HG03060 (cell line): ENCODE measurements around the gene DPH3.

Experiments used
- ATAC-seq: cut with Tn5 transposase; IDR thresholded peaks from one replicate; pipeline ENCODE4 v1.9.1; 2021; ENCODE audit warnings: low read depth, moderate number of reproducible peaks; ENCODE audit not compliant: unreplicated experiment

The DPH3 gene

DNA sequence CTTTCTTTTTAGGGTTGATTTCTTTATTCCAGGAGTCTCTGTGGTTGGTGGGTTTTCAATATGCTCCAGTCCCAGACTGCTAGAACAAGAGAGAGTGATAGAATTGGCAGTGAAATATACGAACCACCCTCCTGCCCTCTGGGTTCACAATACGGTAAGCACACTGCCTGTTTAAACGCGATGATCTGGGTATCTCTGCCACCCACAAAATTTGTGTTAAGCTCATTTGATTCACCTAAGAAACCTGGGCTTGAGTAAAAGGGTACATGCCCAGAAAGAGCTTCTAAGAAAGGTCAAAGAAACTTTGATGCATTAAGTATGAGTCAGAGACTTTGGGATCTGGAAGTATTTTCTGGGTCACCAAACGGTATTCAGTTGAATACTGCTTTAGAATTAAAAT lies 30.1 kb upstream of the DPH3 start:
- no peak for ATAC-seq

DNA sequence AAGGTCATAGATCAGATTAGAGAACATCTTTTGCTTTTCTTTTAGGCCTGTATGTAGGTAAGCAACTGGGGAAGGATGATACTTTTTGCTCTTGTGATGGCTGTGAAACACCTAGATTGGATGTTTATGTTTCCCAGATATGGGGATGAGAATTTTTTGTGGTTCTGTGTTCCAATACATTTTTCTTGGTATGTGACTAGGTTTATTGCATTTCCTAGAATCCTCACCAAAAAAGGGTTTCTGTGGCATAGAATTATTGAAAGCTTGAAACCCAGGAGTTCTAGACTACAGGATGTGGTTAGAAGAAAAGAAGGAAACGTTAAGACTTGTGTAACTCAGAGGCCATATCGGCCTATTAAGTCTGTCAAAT lies 26.1 kb upstream of the DPH3 start:
- no peak for ATAC-seq

DNA sequence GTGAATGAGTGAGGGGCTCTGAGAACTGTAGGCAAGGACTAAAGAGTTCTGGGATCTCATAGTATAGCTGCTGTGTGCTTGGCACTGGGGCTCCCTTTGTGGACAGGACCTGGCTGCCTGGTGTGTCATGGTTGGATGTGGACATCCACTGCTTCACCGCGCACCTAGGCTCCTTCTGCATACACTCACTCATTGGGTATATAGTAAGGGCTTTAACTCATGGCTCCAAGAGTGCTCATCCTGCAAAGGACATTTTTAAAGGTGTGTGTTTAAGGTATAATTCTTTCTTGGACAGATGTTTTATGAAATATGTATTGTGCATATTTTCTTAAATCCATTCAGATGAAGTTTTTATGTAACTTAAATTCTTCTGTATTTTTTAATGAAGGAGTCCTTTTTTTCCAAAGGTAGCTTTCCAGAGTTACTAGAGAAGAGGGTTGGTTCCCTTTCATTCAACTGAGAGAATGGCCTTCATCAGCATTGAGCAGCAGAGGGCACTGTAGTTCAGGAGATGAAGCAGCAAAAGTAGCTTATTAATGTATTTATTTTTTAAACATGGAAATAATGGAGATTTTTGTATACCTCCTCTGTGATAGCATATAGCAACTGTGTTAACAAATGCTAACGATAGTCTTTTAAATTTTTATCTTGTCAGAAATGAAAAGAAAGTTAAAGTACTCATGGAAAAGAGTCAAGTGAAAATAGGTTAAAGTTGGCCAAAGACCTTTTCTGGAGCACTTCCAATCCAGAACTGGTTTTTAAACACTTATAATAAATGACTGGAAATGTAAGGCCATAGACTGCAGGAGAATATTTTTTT lies 25.5 kb upstream of the DPH3 start:
- ATAC-seq = no peak

DNA sequence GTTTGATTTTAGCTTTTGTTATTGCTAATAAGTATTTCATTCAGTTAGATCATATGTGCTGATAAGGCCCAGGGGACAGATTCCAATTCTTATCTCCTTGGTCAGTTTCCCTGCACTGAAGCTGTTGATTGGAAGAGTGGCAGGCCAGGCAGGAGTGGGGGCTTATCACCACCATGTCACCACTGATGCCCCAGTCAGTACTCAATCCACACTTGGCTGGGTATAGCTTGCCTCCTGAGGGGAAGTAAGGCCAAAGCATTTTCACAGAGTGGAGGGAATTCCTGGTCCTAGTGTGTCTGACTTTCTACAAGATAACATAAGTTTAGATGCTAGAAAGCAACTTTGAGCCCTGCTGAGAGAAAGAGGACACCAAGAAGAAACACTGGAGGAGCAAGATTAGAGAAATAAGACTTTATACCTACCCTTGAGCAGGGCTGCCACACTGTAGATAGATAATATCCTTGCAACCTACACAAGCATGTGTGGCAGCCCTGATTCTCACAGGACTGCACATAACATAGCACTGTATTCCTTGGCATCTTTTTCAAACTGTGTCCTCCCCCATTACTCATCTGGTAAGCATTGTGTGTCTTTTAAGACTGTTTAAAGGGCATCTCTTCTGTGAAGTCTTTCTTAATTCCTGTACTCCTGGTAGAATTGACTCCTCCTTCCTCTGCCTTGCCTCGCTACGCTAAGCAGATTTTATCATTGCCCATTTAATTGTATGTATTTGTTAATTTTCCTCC lies 24.6 kb upstream of the DPH3 start:
- ATAC-seq = no peak

DNA sequence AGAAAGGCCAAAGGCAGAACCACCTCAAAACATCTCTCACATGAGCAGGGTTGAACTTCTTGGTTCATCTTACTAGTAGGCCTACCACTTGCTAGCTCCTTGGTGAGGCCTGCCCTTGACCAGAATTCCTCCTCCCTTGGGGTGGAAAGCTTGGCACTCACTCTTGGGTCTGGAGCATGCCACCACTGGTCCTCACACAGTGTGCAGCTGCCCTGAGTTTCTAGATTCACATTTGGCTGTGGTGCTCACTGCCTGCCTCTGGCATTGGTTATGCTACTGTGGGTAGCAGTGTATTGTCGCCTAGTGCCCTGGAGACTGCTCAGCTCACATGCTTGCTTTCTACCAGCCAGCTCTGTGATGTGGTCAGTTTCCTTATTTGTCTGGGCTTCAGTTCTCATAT lies 23.9 kb upstream of the DPH3 start:
- ATAC-seq = no peak

DNA sequence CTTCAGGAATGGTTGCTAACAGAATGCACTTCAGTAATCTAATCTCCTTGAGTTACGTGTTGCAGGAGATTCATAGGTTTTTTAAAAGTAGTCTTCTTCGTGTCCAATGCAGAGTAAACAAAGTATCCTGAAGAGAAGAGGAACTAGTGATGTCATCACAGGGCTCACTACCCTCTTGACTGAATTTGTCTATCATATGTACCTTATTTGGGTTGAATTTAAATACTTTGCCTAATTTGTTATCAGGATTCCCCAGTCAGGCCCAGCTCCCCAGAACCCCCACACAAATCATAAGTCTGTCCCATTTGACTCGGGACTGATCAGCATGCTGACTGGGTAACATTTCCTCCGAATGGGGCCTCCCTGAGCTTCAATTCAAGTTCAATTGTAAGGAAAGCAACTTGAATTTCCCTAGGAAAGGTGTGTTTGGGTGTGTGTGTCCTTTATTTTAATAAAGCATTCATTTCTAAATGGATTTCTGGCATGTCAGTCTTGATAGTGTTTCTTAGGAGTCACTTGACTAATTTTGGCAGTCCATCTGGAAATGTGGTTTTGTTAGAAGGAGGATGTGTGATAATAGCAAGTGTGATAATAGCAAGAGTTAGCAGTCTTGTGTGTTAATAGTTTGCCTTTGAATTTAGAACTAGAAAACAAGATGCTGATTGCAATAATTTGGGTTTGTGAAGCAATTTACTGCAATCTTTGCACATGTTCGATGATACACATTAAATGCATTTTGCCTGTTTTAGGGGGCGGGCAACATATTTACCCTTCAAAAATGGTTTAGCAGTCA lies 22.2 kb upstream of the DPH3 start:
- ATAC-seq = no peak

DNA sequence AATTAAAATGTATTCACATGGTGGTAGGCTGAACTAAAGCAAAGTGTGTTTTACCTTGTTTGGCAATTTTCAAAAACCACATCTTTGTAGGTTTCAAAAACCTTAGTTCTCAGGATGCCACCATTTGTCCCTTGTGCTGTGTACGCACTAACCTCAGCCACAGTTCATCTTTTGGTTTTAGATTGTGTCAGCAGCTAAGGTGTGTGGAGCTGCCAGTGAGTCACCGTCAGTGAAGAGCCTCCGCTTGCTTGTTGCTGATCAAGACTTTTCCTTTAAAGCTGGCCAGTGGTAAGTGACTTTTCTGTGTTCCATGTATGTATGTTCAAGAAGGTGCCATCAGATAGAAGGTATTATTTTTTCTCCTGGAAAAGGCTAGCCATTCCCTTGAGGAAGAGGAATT lies 21.4 kb upstream of the DPH3 start:
- peak; percentile 81 for ATAC-seq

DNA sequence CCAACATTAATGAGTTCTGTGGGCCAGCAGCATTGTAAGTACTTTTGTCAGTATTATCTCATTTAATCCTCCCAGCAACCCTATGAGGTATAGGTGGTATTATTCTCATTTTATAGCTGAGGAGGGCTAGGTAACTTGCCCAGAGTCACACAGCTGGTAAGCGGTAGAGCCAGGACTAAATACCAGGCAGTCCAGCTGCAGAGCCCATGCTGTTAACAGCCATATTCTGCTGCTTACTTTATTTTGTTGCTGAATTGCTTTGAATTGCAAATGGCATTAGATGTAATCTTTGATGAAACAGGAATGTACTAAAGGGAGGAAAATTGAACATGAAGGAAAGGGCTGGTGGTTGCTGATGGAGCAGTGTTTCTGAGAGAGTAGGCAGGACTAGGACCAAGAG lies 19.9 kb upstream of the DPH3 start:
- no peak for ATAC-seq

DNA sequence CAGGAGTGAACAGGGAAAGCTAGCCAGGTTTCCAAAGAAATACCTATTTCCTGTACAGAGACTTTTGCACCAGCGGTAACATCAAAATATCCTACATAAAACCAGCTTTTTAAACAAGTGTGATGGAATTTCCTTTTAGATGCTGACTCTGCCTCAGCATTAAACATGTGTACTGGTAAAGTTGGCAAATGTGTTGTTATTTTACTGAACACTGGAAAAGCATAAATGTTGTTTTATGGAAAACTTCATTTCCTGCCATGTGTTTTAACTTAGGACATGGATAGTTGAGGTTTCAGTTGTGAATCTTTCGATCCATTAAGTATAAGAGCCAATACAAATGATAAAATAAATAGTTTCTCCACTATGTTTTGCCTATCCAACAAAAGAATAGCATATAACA lies 15.9 kb upstream of the DPH3 start:
- ATAC-seq = no peak

DNA sequence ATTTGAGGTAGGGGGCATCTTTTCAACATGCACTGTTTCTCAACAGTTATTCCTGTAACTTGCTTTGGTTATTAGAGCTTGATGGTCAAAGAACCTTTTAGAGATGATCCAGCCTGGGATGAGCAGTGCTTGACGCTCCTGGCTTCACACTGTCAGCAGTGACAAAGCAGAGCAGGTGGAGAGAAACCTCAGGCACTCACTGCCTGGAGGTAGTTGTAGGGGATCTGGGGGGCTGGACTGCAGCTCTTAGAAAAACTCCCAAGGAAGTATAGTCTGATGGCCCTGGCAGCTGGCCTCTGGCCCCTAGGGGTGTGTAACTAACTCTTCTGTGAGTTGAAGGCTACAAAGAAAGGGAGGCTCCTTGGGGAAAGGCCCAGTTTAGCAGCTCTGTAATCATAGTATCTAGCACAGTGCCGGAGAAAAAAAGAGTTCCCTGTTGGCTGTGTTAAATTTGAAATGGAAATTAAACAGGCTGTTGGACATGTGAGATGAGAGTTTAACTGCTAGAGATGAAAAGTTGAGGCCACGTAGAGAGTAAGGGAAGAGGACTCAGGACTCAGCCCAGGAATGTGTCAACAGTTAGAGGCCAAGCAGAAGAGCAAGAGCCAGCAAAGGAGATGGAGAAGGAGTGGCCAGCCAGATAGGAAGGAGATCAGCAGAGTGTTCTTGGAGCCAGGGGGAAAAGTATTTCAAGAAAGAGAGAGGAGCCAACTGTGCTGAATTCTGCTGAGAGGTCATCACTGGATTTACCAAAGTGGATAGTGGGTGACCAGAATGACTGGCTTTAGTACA lies 14.5 kb upstream of the DPH3 start:
- ATAC-seq = no peak

DNA sequence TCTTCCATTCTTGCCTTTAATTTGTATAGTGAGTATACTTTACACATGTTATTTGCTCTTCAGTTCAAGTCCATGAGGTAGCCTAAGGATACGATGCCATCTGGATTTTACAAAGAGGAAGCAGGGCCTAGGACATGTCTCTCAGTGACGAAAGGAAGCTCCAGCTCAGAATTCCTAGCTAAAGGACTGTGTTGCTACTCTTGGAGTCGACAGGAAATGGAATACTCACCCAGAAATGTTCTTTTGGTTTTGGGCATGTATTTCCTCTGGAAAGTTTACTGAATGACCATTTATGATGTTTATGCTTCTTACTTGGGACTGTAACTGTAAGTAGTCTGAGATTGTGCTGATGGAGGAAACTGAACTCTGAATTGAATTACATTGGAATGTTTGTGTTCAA lies 12.7 kb upstream of the DPH3 start:
- no peak for ATAC-seq

DNA sequence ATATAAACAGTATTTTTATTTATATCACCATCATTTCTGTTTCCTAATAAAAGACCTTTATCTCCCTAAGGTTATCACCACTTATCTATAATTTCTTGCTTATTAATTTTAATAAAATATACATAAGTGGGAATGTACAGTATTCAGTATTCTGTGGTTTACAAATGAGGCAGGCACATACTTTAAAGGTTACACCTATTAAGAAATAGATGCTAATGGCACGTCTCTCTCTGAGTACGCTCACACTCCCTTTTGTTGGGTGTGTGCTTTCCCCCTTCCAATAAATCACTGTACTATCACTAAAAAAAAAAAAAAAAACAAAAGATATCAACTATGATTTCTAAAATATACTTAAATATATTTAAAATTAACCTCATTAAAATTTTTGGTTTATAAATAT lies 9.1 kb upstream of the DPH3 start:
- ATAC-seq = no peak

DNA sequence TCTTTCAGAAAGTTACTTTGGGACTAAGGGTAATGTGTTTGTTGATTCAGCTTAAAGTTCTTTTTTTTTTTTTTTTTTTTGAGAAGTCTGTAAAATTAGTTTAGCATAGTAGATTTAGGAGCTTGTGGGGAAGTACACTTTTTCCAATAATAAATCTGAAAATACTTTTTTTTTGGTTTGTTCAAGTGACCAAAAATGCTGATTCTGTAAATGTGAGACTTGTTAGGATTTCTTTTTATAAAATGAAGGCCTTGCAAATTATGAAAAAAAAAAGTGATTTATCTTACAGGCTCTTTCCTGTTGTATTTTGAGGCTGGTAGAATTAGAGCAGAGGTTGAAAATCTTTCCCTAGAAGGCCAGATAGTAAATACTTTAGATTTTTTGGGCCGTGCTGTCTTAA lies 7.8 kb upstream of the DPH3 start:
- no peak for ATAC-seq

DNA sequence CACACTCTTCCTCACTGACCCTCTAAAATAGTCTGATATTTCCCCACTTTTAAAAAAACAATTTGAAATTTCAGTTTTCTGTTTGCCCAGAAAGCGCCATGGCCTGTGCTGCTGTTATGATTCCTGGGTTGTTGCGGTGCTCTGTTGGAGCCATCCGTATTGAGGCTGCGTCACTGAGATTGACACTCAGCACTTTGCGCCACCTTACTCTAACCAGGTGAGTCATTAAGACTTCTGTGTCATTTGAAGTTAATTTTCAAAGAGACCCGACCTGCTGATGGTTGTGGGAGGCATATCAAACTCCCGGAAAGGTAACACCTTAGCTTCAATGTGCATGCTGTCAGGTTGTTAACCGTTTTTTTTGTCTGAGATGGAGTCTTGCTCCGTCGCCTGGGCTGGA lies 6.1 kb upstream of the DPH3 start:
- ATAC-seq = no peak

DNA sequence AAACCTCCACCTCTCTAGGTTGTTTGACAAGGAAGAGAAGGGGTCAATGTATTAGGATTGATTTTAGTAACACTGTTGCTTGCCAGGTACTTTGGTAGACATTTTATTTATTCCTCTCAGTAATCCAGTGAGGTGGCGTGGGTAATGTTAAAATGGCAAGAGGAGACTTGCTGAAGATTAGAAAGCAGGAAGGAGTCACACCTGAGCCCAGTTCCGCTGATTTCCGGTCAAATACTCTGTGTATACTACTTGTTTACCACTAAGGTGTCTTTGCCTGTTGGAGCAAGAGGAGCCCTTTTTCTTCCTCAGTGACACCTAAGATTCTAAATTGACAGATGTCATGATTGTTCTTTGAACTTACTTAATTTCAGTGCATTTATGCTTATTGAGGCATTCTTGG lies 2.0 kb upstream of the DPH3 start:
- no peak for ATAC-seq

DNA sequence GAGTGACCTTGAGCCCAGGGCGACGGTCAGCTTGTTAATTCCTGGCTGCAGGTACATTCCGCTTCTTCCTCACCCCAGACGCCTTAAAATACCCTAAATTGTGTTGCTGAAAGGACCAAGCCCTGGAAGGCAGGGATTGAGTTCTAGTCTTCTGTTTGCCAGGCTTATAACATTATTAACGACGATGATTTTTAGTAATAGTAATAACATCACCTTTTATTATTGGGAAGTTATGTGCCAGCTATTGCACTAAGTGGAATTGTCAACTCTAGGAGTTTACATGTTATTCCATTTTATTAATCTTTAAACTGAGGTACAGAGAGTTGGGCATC lies 678 bp upstream of the DPH3 start:
- ATAC-seq = no peak

DNA sequence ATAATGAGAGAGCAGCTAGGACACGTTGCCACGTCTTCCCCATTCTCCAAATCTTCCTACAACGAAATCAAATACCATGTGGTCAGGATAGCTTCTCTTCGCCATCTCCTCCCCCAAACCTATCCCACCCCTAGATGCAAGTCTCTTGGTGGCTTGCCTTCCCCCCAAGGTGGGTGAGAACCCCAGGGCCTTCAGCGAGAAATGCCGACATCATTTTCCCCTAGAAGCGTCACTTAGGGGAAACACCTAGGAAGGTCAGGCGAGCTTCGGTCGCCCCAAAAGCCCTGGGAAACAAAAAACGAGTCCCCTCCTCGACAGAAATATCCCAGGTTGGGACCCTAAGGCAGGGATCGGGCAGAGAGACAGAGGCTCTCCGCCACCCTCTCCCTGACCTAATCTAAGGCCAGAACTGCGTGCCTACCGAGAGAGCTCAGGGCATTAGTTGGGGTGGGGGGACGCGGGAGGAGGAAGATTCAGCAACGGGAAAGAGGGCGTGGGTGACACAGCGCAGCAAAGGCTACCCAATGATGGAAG lies 502 bp downstream of the DPH3 start:
- no peak for ATAC-seq

DNA sequence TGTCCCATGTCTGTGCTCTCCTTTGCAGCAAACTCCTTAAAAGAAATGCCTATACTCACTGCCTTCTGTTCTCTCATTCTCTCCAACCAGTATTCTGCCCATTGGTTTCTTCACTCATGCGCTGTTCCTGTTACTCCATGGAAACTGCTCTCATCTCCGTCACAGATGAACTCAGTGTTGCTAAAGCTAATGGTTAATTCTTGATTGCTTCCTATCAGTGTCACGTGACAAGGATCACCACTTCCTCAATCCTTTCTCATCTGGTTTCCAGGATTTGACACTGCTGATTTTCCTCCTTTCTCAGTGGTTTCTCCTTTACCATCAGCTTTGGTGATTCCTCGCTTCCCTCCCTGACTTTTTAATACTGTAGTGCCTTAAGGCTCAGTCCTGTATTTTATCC lies 2.6 kb downstream of the DPH3 start:
- ATAC-seq = no peak

DNA sequence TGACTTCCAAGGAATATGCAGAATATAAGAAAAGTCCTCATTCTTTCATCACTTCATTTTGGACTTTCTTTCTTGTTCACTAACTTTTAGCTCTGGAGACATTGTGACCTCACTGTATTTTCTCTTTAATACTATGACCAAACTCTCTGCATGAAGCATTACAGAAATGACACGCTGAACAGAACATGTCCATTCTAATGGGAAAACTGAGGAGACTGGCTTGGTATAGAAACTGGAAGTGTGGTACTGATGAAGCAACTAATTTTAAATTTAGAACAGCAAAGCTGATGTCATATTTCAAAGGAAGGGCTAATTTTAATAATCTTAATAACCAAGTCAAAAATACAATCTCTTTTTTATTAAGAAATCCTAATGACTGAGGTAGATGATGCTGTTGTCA lies 4.7 kb downstream of the DPH3 start:
- no peak for ATAC-seq

DNA sequence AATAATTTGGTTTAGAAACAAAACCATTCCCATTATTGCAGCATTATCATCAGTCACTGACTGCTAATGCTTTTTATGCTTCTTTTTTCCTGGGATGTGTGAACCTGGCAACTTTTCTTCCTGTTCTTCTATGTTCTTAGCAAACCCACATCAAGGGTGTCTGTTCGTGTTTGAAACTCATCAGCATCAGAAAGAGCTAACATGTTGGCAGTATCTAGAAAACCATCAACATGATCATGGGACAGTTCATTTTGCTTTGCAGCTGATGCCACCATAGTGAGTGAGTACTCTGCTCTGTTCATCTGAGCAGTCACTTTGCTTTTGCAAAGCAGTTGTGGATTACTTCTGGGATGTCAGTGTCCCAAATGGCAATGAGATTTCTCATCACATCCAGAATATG lies 5.9 kb downstream of the DPH3 start:
- no peak for ATAC-seq

DNA sequence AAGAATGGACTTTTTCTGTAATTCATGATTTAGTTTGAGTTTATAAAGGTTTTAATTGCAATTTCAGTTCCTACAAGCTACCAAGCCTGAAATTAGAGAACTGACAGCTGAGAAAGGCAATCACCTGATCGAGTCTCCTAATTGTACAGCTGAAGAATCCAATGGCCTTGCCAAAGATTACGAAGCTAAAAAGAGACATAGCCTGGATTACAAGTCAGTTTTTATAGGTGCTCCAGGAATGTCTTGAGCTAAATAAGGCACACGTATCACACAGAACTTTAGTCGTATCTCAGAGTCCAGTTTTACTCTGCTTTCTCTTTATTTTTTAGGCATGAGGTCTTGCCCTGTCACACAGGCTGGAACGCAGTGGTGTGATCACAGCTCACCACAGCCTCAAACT lies 6.6 kb downstream of the DPH3 start:
- ATAC-seq = no peak
